HepG2 (cell line): Measurements from ENCODE around the gene IKBKE. TPM values are rescaled to one million over a fixed set of nuclear protein-coding genes. Genes with fewer than 3 reads are reported as not detected.

Experiments used
- CBFB ChIP-seq: sonication (generic); formaldehyde crosslinking; IDR thresholded peaks from 2 replicates; pipeline ENCODE4 v1.4.0; 2020; ENCODE audit warnings: missing genetic modification reagents
- HNRNPLL ChIP-seq: fragments of 200-400 bp; formaldehyde crosslinking; IDR thresholded peaks from 2 replicates; pipeline ENCODE4 v1.6.1; 2017; ENCODE audit warnings: mild to moderate bottlenecking, low read depth, low read length; ENCODE audit not compliant: poor library complexity, severe bottlenecking
- JARID2 ChIP-seq: sonication (generic); formaldehyde crosslinking; IDR thresholded peaks from 2 replicates; pipeline ENCODE4 v1.8.1; 2023; ENCODE audit warnings: missing genetic modification reagents, inconsistent platforms; ENCODE audit not compliant: insufficient replicate concordance
- MYNN ChIP-seq: sonication (generic); formaldehyde crosslinking; IDR thresholded peaks from 2 replicates; pipeline ENCODE4 v1.4.0; 2020; ENCODE audit warnings: mild to moderate bottlenecking, low read depth, missing genetic modification reagents
- NFATC3 ChIP-seq: sonication (generic); formaldehyde crosslinking; IDR thresholded peaks from 2 replicates; pipeline ENCODE4 v1.5.1; 2020; ENCODE audit warnings: mild to moderate bottlenecking, missing genetic modification reagents
- NR2F1 ChIP-seq, 2 experiments: fragments of 450-650 bp in 1 of 2; formaldehyde crosslinking in 1 of 2; IDR thresholded peaks; 2 replicates each; pipeline versions ENCODE4 v1.5.0 to v1.6.1; 2016 to 2020; ENCODE audit warnings: mild to moderate bottlenecking in 1 of 2, missing compliant biosample characterization in 1 of 2, missing genetic modification reagents in 1 of 2, moderate library complexity in 1 of 2
- PCBP1 ChIP-seq: fragments of 200-400 bp; formaldehyde crosslinking; IDR thresholded peaks from 2 replicates; pipeline ENCODE4 v1.6.1; 2017; ENCODE audit warnings: mild to moderate bottlenecking, low read depth, low read length, borderline replicate concordance
- POLR2A ChIP-seq, 2 experiments: IDR thresholded peaks; 2 replicates each; pipeline ENCODE4 v1.6.1; 2011; ENCODE audit warnings: low read depth in 2 of 2, low read length in 2 of 2, mild to moderate bottlenecking in 1 of 2, moderate library complexity in 1 of 2; ENCODE audit not compliant: insufficient read depth in 1 of 2
- U2AF2 ChIP-seq: fragments of 200-400 bp; formaldehyde crosslinking; IDR thresholded peaks from 2 replicates; pipeline ENCODE4 v1.6.1; 2017; ENCODE audit warnings: low read depth, mild to moderate bottlenecking, low read length
- ZBTB38 ChIP-seq: sonication (generic); formaldehyde crosslinking; IDR thresholded peaks from 2 replicates; pipeline ENCODE4 v1.5.1; 2020; ENCODE audit warnings: mild to moderate bottlenecking, missing genetic modification reagents
- ZIK1 ChIP-seq: sonication (generic); formaldehyde crosslinking; IDR thresholded peaks from 2 replicates; pipeline ENCODE4 v1.5.0; 2020; ENCODE audit warnings: mild to moderate bottlenecking, low read depth, missing genetic modification reagents, borderline replicate concordance
- ZMAT3 ChIP-seq: sonication (generic); formaldehyde crosslinking; conservative IDR thresholded peaks from 2 replicates; pipeline ENCODE4 v1.7.0; 2021; ENCODE audit warnings: missing genetic modification reagents
- ZNF557 ChIP-seq: sonication (generic); formaldehyde crosslinking; IDR thresholded peaks from 2 replicates; pipeline ENCODE4 v1.4.0; 2020; ENCODE audit warnings: missing genetic modification reagents
- ZNF629 ChIP-seq: sonication (generic); formaldehyde crosslinking; conservative IDR thresholded peaks from 2 replicates; pipeline ENCODE4 v1.5.0; 2020; ENCODE audit warnings: missing genetic modification reagents
- ZNF878 ChIP-seq: sonication (generic); formaldehyde crosslinking; IDR thresholded peaks from 2 replicates; pipeline ENCODE4 v1.8.1; 2023; ENCODE audit warnings: mild to moderate bottlenecking, missing genetic modification reagents, moderate library complexity
- polyA plus RNA-seq, 8 experiments: library from polyadenylated mRNA; depleted of rRNA in 3 of 8; stranded (reverse) in 7 of 8; unstranded in 1 of 8; fragments of >200 nt; fragmentation: Illumina TruSeq in 4 of 8; extraction: Trizol in 4 of 8; gene quantifications; 2 replicates each; pipeline versions ENCODE4 v1.2.1 to v1.2.3, GENCODE V29; 2011 to 2016; ENCODE audit warnings: low read depth in 4 of 8, missing spikeins in 1 of 8, mixed read lengths in 1 of 8; ENCODE audit not compliant: insufficient read depth in 1 of 8
- total RNA-seq, 5 experiments: library from RNA; depleted of rRNA; stranded (reverse); fragments of >200 nt; fragmentation: Illumina TruSeq; extraction: Trizol; gene quantifications; 2 replicates each; pipeline ENCODE4 v1.2.3, GENCODE V29; 2016; ENCODE audit warnings: low read depth in 1 of 5
- TF ChIP-seq, protein P1 (sequence below): fragments of 450-650 bp; IDR thresholded peaks from 2 replicates; pipeline ENCODE4 v1.6.1; 2016
- TF ChIP-seq, protein P2 (sequence below): sonication (generic); formaldehyde crosslinking; conservative IDR thresholded peaks from 2 replicates; pipeline ENCODE4 v1.4.0; 2020; ENCODE audit warnings: mild to moderate bottlenecking, missing genetic modification reagents, moderate library complexity
- TF ChIP-seq, protein P3 (sequence below): IDR thresholded peaks from 2 replicates; pipeline ENCODE4 v1.6.1; 2016; ENCODE audit warnings: low read depth
- TF ChIP-seq, protein P4 (sequence below): sonication (generic); formaldehyde crosslinking; IDR thresholded peaks from 2 replicates; pipeline ENCODE4 v1.4.0; 2020; ENCODE audit warnings: mild to moderate bottlenecking, missing genetic modification reagents
- TF ChIP-seq, protein P5 (sequence below): sonication (generic); formaldehyde crosslinking; IDR thresholded peaks from 2 replicates; pipeline ENCODE4 v1.4.0; 2020; ENCODE audit warnings: missing genetic modification reagents

Gene IKBKE
- total and polyA plus RNA-seq, 2 of the 13 experiments (the other 11 are each of a cell fraction or from before 2014, with no cell fraction given): 4.5 to 5.8 TPM

DNA sequence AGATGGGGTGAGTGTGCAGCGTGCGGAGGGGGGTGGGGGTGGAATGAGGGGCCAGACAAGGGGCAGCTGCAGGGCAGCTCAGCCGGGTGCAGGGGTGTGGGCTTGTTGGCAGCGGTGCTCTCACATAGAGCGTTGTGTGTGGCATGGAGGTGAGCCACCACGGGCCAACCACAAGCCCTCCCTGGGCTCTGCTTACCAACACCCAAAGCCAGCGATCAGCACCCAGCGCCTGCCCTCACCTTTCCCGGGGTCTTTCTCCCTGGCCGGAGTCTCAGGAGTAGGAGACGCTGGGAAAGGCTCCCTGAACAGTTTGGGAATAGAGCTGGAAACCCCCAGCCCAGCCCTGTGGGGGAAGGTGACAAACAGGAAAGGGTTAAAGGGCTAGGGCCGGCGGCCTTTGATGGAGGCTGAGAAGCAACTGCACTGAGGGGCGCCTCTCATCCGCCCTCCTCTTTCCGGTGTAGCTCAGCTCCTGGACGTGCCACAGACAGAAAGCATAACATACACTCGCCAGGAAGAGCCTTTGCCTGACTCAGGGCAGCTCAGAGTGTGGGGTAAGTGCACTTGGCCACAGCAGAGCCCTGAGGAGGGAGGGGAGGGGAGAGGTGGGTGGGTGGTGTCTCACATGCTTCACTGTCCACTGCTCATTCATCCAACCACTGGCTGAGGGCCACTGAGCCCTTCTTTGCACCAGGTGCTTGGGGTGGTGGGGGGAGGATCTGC, 577 bp downstream of the IKBKE start (continued):
- TF ChIP-seq, protein P1, sequence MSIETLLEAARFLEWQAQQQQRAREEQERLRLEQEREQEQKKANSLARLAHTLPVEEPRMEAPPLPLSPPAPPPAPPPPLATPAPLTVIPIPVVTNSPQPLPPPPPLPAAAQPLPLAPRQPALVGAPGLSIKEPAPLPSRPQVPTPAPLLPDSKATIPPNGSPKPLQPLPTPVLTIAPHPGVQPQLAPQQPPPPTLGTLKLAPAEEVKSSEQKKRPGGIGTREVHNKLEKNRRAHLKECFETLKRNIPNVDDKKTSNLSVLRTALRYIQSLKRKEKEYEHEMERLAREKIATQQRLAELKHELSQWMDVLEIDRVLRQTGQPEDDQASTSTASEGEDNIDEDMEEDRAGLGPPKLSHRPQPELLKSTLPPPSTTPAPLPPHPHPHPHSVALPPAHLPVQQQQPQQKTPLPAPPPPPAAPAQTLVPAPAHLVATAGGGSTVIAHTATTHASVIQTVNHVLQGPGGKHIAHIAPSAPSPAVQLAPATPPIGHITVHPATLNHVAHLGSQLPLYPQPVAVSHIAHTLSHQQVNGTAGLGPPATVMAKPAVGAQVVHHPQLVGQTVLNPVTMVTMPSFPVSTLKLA: no peak
- TF ChIP-seq POLR2A (IDR thresholded peaks at IDR 0.05; ENCODE audit: insufficient read depth in 1 of 2, low read depth in 2 of 2, low read length in 2 of 2): peak in 1 of 2 experiments; percentile 0; a peak in 1 of 4 replicates
- TF ChIP-seq, protein P2, sequence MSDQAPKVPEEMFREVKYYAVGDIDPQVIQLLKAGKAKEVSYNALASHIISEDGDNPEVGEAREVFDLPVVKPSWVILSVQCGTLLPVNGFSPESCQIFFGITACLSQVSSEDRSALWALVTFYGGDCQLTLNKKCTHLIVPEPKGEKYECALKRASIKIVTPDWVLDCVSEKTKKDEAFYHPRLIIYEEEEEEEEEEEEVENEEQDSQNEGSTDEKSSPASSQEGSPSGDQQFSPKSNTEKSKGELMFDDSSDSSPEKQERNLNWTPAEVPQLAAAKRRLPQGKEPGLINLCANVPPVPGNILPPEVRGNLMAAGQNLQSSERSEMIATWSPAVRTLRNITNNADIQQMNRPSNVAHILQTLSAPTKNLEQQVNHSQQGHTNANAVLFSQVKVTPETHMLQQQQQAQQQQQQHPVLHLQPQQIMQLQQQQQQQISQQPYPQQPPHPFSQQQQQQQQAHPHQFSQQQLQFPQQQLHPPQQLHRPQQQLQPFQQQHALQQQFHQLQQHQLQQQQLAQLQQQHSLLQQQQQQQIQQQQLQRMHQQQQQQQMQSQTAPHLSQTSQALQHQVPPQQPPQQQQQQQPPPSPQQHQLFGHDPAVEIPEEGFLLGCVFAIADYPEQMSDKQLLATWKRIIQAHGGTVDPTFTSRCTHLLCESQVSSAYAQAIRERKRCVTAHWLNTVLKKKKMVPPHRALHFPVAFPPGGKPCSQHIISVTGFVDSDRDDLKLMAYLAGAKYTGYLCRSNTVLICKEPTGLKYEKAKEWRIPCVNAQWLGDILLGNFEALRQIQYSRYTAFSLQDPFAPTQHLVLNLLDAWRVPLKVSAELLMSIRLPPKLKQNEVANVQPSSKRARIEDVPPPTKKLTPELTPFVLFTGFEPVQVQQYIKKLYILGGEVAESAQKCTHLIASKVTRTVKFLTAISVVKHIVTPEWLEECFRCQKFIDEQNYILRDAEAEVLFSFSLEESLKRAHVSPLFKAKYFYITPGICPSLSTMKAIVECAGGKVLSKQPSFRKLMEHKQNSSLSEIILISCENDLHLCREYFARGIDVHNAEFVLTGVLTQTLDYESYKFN (CRISPR knock-in tag): peak; percentile 38; the same call in 1 of the 2 replicates
- TF ChIP-seq NR2F1 (CRISPR knock-in tag; IDR thresholded peaks at IDR 0.05): no peak
- no peak for TF ChIP-seq MYNN (CRISPR knock-in tag)
- peak; percentile 26; the same call in 1 of the 2 replicates for TF ChIP-seq CBFB (CRISPR knock-in tag)
- no peak for TF ChIP-seq ZNF629 (CRISPR knock-in tag)
- TF ChIP-seq, protein P3, sequence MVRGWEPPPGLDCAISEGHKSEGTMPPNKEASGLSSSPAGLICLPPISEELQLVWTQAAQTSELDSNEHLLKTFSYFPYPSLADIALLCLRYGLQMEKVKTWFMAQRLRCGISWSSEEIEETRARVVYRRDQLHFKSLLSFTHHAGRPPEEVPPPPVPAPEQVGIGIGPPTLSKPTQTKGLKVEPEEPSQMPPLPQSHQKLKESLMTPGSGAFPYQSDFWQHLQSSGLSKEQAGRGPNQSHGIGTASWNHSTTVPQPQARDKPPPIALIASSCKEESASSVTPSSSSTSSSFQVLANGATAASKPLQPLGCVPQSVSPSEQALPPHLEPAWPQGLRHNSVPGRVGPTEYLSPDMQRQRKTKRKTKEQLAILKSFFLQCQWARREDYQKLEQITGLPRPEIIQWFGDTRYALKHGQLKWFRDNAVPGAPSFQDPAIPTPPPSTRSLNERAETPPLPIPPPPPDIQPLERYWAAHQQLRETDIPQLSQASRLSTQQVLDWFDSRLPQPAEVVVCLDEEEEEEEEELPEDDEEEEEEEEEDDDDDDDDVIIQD (CRISPR knock-in tag): no peak
- TF ChIP-seq ZNF878 (CRISPR knock-in tag): no peak
- TF ChIP-seq ZNF557: no peak
- TF ChIP-seq, protein P4, sequence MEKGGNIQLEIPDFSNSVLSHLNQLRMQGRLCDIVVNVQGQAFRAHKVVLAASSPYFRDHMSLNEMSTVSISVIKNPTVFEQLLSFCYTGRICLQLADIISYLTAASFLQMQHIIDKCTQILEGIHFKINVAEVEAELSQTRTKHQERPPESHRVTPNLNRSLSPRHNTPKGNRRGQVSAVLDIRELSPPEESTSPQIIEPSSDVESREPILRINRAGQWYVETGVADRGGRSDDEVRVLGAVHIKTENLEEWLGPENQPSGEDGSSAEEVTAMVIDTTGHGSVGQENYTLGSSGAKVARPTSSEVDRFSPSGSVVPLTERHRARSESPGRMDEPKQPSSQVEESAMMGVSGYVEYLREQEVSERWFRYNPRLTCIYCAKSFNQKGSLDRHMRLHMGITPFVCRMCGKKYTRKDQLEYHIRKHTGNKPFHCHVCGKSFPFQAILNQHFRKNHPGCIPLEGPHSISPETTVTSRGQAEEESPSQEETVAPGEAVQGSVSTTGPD: peak; percentile 50; the same call in 1 of the 2 replicates
- no peak for TF ChIP-seq NFATC3 (CRISPR knock-in tag)
- no peak for TF ChIP-seq ZBTB38 (CRISPR knock-in tag)
- no peak for TF ChIP-seq PCBP1
- TF ChIP-seq U2AF2: no peak
- TF ChIP-seq, protein P5, sequence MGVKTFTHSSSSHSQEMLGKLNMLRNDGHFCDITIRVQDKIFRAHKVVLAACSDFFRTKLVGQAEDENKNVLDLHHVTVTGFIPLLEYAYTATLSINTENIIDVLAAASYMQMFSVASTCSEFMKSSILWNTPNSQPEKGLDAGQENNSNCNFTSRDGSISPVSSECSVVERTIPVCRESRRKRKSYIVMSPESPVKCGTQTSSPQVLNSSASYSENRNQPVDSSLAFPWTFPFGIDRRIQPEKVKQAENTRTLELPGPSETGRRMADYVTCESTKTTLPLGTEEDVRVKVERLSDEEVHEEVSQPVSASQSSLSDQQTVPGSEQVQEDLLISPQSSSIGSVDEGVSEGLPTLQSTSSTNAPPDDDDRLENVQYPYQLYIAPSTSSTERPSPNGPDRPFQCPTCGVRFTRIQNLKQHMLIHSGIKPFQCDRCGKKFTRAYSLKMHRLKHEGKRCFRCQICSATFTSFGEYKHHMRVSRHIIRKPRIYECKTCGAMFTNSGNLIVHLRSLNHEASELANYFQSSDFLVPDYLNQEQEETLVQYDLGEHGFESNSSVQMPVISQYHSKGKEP (CRISPR knock-in tag): no peak
- no peak for TF ChIP-seq ZMAT3 (CRISPR knock-in tag)
- TF ChIP-seq JARID2 (CRISPR knock-in tag): no peak
- no peak for TF ChIP-seq ZIK1
- TF ChIP-seq HNRNPLL: peak; percentile 29
